Stimulated activated CD4-positive, alpha-beta T cell treated with anti-CD3 and anti-CD28 coated beads, Interleukin-12 subunit alpha, Interleukin-12 subunit beta, amount 100 ng/mL, for 4 hours (primary cell): ENCODE data around the gene PPP4R4.
"Not testable (repeated sequence)": the region's sequence is repeated elsewhere in the genome, so short reads cannot be mapped to it uniquely, and the experiment has no call there.

Experiments
- DNase-seq: peaks from one replicate; pipeline ENCODE4 v3.0.0-alpha.2; 2020

Gene PPP4R4

GRCh38 chr14:94282991-94283723 lies 109.0 kb downstream of the PPP4R4 start:
- no peak for DNase-seq

DNA sequence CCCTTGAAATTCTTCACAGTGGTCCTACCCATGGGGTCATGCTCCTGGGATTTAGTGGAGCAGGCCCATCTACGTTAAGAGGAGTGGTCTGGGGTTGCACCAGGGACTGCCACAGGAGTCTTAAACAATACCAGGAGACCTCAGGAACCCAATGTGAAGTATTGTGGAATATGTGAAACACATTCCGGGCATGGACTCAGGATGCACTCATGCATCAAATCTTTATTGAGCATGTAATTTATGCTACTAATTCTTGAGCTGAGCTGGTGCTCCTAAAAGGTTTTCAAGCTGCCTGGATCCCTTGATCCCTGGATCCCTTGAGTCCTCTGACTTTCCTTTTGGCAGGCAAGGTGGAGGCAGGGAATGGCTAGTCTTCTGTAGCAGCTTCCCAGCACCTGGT lies 110.1 kb downstream of the PPP4R4 start:
- DNase-seq: no peak

- DNase-seq: no peak
Observed at GRCh38 chr14:94285158-94285557, 111.0 kb downstream of the PPP4R4 start.

DNA sequence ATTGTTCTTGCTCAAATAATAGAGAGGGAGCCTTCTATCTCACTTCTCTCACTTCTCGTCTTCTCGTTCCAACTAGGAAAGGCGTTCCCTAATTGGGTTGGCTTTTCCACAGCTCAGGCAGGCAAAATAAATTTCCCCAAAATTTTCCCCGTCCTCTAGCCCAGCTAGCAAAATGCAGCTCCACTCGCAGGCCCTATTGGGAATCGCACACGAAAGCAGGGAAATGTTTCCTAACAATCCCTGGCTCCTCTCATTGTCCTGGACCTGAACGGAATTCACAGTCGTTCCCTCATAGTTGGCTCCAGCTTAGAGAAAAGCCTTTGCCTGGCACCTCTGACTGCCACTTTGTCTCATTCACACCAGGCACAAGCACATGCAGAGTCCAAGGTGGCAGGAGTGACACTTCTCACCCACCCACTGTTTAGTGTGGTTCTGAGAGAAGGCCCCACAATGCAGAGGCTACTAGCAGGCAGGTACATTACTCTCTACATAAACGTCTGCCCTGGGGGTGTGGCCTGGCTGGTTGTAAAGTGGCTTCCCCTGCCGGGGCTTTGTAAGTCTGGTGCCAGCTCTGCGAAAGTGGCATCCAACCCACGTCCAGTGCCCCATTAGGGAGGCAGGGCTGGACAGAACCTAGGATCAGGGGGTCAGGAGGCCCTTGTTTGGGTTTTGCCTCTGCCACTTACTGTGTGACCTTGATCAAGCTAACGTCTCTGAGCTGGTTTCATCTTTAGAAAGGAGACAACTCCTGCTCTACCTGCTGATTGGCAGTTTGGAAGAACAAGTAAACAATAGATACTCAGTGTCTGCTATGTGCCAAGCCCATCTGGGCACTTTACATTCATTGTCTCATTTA lies 114.7 kb downstream of the PPP4R4 start:
- no peak for DNase-seq

DNA sequence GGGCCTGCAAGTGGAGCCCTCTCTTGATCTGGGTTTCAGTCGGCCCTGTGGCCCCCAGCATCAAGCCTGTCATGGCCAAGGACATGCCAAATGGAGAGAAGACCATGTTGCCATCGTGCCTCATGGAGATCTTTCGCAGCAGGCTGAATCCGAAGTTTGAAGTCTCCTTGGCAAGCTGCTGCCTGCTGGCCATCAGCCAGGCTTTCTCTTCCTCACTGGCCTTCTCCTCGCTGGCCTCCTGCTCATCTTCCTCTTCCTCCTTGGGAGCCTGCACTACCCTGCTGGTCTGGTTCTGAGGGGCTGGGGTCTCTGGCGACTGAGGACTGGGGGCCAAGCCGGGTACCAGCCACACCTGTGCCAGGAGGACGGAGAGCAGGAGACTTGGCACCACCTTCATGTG lies 116.1 kb downstream of the PPP4R4 start:
- no peak for DNase-seq

- DNase-seq: no peak
Observed at GRCh38 chr14:94291159-94291905, 117.2 kb downstream of the PPP4R4 start.

GRCh38 chr14:94291906-94292525 lies 117.9 kb downstream of the PPP4R4 start:
- no peak for DNase-seq

- DNase-seq: no peak
Observed at GRCh38 chr14:94292526-94292871, 118.4 kb downstream of the PPP4R4 start.

GRCh38 chr14:94292872-94293577 lies 118.9 kb downstream of the PPP4R4 start, which contains the start of gene SERPINA10:
Gene SERPINA10 (minus strand): TSS chr14:94293268. CDS start chr14:94290593, 2,675 bp downstream.
- no peak for DNase-seq

- no peak for DNase-seq
Observed at GRCh38 chr14:94293578-94293924, 119.4 kb downstream of the PPP4R4 start.

- no peak for DNase-seq
Observed at GRCh38 chr14:94295360-94296180, 121.4 kb downstream of the PPP4R4 start.

DNA sequence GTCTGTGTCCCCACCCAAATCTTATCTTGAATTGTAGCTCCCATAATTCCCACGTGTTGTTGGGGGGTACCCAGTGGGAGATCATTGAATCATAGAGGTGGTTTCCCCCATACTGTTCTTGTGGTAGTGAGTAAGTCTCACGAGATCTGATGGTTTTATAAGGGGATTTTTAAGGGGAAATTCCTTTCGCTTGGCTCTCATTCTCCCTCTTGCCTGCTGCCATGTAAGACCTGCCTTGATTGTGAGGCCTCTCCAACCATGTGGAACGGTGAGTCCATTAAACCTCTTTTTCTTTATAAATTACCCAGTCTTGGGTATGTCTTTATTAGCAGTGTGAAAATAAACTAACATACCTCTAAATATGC lies 122.0 kb downstream of the PPP4R4 start:
- not testable (repeated sequence) for DNase-seq

DNA sequence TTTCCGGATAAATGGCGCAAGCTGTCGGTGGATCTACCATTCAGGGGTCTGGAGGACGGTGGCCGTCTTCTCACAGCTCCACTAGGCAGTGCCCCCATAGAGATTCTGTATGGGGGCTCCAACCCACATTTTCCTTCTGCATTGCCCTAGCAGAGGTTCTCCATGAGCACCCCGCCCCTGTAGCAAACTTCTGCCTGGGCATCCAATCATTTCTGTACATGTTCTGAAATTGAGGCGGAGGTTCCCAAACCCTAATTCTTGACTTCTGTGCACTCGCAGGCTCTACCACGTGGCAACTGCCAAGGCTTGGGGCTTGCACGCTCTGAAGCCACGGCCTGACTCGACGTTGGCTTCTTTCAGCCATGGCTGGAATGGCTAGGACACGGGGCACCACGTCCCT lies 124.0 kb downstream of the PPP4R4 start:
- no peak for DNase-seq

DNA sequence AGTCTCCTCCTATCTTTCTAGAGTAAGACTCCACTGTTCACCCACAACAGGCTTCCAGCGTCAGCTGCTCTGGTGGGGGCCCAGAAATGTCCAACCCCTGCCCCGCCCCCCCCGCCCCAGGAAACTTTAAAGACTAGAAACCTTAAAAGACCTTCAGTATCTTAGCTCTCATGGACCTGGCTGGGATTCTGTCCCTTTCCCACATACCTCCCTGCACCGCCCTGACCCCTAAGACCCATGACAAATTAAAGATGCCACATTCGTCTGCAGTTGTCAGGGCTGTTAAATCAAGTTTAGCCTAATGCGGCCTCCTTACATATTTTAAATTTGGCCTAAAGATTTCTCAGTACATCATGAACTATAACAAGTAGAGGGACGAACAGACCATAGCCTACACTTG lies 129.0 kb downstream of the PPP4R4 start:
- DNase-seq: no peak

- no peak for DNase-seq
Observed at GRCh38 chr14:94304243-94304642, 130.1 kb downstream of the PPP4R4 start.

DNA sequence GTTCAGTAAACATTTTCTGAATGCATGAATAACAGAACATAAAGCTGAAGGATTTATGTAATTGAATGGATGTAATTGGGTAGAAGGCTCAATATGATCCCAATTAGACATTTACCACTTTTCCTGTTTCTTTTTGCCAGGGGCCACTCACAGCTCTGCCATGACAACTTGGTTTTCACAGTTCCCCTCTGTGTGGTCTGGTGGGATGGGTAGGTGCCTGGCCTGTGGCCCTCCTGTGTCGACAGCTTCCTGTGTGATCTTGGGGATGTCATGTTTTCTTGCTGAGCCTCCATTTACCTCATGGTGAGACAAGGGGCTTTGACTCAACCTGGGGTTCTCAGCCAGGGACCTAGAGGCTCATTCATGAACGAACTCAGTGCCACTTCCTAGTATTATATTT lies 131.5 kb downstream of the PPP4R4 start:
- no peak for DNase-seq

GRCh38 chr14:94306047-94306978 lies 132.2 kb downstream of the PPP4R4 start:
- DNase-seq: no peak

- DNase-seq: no peak
Observed at GRCh38 chr14:94307410-94307992, 133.4 kb downstream of the PPP4R4 start.

DNA sequence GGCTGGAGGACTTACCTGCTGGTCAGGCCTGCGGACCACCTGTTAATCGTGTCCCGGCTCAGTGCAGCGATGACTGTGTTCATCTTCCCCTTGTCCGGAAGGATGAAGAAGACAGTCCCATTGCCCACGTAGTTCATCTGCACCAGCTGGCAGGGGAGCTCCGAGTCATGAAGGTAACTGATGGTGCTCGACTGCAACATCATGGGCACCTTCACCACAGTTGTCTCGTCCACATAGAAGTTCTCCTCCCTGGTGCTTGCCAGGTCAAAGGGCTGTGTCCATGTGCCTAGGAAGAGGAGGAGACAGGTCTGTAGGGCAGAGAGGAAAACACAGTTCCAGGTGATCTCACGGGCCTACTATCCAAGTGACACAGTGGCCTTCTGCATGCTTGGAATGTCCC lies 135.6 kb downstream of the PPP4R4 start:
- DNase-seq: no peak

GRCh38 chr14:94310248-94310647 lies 136.1 kb downstream of the PPP4R4 start:
- no peak for DNase-seq
